Daoy (cell line): ENCODE data around the gene NDUFA8. TPM values are rescaled to one million over a fixed set of nuclear protein-coding genes. Genes with fewer than 3 reads are reported as not detected.

Experiments
- DNase-seq: peaks from one replicate; pipeline ENCODE4 v3.0.0-alpha.2; 2015; ENCODE audit warnings: low read depth
- total RNA-seq: library from RNA; depleted of rRNA; stranded (reverse); fragments of >200 nt; shearing (Covaris generic); gene quantifications from 2 replicates; pipeline ENCODE4 v1.2.3, GENCODE V29; 2014

NDUFA8 gene
- total RNA-seq, 1 experiment from 2014 or later = 56.7 TPM

- no peak for DNase-seq
Measured at GRCh38 chr9:122135529-122135859, 24.1 kb downstream of the NDUFA8 start.

GRCh38 chr9:122134822-122135528 is 24.6 kb downstream of the NDUFA8 start:
- no peak for DNase-seq

DNA sequence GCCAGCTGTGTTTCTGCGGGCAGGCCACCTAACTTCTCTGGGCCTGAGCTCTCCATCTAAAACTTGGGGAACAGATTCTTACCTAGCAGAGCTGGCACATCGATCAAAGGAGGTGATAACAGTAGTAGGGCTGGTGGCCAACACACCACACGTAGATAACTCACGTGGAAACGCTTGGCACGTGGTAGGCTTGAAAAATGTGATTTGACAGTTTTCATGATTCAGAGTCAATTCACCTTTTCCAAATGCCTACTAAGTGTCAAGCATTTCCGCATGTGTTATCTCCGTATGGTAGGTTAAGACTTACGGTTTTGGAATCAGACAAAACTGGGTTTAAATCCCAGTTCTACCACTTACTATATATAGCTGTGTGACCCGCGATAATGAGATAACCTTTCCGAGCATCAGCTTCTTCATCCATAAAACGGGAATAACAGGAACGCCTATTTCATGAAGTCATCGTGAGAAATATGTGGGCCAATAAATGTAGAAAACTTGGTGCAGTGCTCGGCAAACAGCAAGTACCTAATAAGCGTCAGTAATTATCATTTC is 25.5 kb downstream of the NDUFA8 start:
- DNase-seq = no peak

- DNase-seq = no peak
Measured at GRCh38 chr9:122133263-122133983, 26.2 kb downstream of the NDUFA8 start.

- no peak for DNase-seq
Measured at GRCh38 chr9:122132539-122132938, 27.0 kb downstream of the NDUFA8 start.

DNA sequence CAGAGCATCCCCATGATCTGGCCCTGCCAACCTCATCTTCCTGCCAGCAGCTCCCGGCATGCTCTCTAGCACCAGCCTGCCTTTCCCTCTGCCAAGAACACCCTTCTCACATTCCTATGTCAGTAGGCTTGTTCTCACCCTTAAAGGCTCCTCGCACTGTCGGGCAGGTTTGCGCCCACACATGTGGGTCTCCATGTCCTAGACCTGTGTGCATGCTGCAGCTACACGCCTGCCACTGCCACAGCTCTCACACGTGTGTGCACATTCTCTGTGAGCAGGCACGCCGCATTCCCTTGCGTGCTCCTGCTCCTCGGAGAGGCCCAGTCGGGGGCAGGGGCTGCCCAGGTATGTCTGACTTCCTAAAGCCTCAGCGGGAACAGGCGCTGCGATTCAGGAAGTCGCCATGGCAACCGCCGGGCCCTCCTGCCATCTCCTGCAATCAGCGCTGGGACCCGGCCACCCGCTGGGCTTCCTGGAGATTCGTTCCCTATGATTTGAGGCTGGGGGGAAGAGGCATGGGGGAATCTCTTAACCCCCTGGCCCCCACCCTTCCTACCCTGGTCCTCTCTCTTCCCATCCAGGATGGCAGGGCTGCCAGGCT is 28.1 kb downstream of the NDUFA8 start:
- DNase-seq = no peak

GRCh38 chr9:122130837-122131236 is 28.7 kb downstream of the NDUFA8 start:
- DNase-seq = no peak

DNA sequence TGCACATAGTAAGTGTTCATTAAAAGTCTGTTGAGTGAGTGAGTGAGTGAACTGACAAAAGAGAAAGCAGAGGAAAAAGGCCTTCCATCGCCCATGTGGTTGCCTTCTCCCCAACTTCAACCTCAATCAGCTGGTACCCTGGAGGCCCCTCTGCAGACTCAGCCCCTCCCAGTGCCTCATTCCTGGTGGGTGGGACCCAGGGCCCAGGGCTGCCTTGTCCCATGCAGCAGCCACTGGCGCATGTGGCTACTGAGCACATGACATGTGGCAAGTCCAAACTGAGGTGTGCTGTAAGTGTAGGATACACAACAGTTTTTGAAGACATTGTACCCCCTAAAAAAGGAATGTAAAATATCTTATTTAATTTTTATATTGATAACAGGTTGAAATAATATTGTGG is 29.6 kb downstream of the NDUFA8 start:
- no peak for DNase-seq

- DNase-seq = no peak
Measured at GRCh38 chr9:122128969-122129343, 30.6 kb downstream of the NDUFA8 start.

- DNase-seq = no peak
Measured at GRCh38 chr9:122128007-122128968, 31.3 kb downstream of the NDUFA8 start.

DNA sequence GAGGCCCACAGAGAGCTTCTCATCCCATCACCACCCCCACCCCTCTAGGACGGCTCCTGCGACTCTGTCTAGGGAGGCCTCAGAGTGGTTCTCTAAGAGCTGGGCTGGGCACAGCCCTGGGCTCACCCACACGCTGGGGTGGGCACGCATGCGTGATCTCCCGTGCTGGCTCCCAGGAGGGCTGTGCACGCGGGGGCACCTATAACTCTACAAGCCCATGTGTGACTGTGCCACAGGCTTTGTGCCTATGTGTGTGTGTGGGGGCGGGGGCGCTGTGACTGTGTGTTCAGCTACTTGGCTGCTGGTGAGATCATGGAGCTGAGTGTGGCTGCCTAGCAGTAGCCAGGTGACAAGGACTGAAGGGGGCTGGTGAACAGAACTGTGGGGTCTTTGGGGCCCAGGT is 32.2 kb downstream of the NDUFA8 start:
- DNase-seq = no peak

- DNase-seq = peak; percentile 45
Measured at GRCh38 chr9:122126331-122127261, 33.0 kb downstream of the NDUFA8 start.

DNA sequence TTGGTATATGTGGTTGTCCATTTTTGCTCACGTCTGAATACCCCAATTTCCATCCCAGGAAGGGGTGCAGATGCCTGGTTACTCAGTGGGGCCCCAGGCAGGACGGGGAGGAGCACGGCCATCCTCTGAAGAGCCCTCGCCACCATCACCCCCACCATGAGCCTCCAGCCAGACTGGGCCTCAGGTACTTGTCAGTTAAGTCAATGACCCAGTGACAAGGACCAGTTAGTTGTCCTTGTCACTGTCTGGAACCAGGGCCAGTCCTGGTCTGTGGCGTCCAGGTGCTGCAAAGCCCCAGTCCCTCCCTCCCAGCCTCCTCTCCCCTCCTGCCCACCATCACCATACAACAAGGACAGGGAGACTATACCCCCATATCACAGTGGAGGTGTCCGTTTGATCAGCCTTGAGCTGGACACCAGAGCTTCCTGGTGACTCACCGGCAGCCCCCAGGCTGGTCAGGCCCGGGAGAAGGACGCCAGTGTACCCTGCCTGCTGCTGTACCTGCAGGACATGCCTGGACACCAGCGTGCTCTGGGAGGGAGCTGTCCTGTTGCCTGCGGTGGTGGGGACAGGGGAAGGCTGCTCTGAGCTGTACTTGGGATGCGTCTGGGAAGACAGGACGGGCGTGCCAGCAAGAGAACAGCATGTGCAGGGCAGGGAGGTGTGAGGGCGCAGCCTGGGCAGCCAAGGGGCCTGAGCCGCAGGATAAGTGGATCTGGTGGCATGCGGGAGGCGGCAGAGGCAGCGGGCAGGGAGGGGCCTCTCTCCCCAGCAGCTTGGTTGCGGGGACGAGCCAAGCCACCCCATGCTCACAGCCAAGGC is 33.9 kb downstream of the NDUFA8 start:
- DNase-seq = peak; percentile 51

- peak; percentile 88 for DNase-seq
Measured at GRCh38 chr9:122125158-122125508, 34.4 kb downstream of the NDUFA8 start.

- no peak for DNase-seq
Measured at GRCh38 chr9:122124528-122124927, 35.1 kb downstream of the NDUFA8 start.

- no peak for DNase-seq
Measured at GRCh38 chr9:122124048-122124447, 35.5 kb downstream of the NDUFA8 start.

DNA sequence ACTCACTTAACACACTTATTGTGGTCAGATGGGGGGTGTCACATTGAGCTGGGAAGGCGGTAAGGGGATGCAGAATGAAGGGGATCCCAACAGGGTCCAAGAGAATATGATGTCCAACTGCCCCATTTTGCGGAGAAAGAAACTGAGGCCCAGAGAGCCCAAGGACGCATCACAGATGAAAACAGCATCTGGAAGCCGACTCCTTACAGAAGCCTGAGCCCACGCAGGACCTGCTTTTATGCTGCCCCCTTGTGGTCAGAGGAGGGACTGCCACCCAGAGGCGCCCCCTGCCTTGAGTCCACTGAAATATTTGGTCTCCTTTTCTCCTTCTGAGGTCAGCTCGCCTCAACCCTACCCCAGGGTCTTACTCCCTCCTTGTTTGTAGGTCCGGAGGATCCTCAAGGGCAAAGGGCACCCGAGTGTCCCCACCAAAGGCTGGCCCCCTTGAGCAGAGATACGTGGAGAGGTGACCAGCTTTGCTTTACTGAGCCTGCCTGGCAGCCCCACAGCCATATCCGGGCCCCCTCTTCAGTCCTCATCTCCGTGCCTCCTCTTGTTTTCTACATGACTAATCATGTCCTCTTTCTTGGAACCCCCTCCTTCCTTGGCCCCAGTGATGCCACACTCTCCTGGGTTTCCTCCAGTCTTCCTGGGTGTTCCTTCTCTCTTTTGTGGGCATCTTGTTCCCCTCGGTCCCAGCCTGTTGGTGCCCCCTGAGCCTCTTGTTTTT is 36.5 kb downstream of the NDUFA8 start:
- DNase-seq = peak; percentile 82

- DNase-seq = no peak
Measured at GRCh38 chr9:122122468-122122867, 37.1 kb downstream of the NDUFA8 start.

GRCh38 chr9:122121931-122122330 is 37.6 kb downstream of the NDUFA8 start:
- no peak for DNase-seq
